Endothelial cell of umbilical vein (primary cell): Measurements from ENCODE around the gene GARS1. TPM values are rescaled to one million over a fixed set of nuclear protein-coding genes. Genes with fewer than 3 reads are reported as not detected.
A peak's percentile ranks its signal among the peaks of the same experiment; 100 is the strongest.

Experiments
- BruUV-seq: library from RNA; stranded (reverse); fragments of 400-500 nt; replicated peaks from 2 replicates; lab custom pipeline; 2021; lab: Mats Ljungman, UMichigan
- CTCF ChIA-PET: fragments of 300-600, 350-600 bp; sonication (Branson Sonifier 250); formaldehyde crosslinking; loops from one replicate; lab custom pipeline; 2021; ENCODE audit warnings: antibody characterized with exemption, inconsistent platforms; lab: Charles Lee
- POLR2A ChIA-PET: fragments of 300-600, 350-600 bp; sonication (Branson Sonifier 250); formaldehyde crosslinking; loops from one replicate; lab custom pipeline; 2021; ENCODE audit warnings: antibody characterized with exemption, inconsistent platforms; lab: Charles Lee
- DNase-seq: peaks from one replicate; pipeline ENCODE4 v3.0.0-alpha.2; 2011; ENCODE audit warnings: low read depth, low spot score
- FAIRE-seq: peaks from 2 replicates; lab custom pipeline; 2011; peaks lifted over from hg19 to GRCh38; lab: Jason Lieb, UNC
- H2AFZ ChIP-seq: 2 replicates; pipeline ENCODE4 v1.6.0; 2012; ENCODE audit warnings: low read depth, low read length, control low read depth, inconsistent platforms
- H3K27ac ChIP-seq: 2 replicates; pipeline ENCODE4 v1.5.1; 2011; ENCODE audit warnings: low read depth, mild to moderate bottlenecking, control low read depth, low read length, moderate library complexity; ENCODE audit not compliant: insufficient read depth
- H3K27me3 ChIP-seq, 2 experiments: 2 replicates each; pipeline versions ENCODE4 v1.6.0 to v1.6.1; 2011; ENCODE audit warnings: low read length in 2 of 2, mixed read lengths in 1 of 2; ENCODE audit not compliant: control insufficient read depth in 2 of 2, insufficient read depth in 2 of 2
- H3K36me3 ChIP-seq, 2 experiments: 2 replicates in 1 of 2; 3 replicates in 1 of 2; pipeline ENCODE4 v1.5.1; 2011; ENCODE audit warnings: low read length in 2 of 2, mild to moderate bottlenecking in 1 of 2, moderate library complexity in 1 of 2; ENCODE audit not compliant: control insufficient read depth in 2 of 2, insufficient read depth in 2 of 2; ENCODE audit errors: extremely low read depth in 1 of 2
- H3K4me1 ChIP-seq: 3 replicates; pipeline ENCODE4 v1.5.1; 2011; ENCODE audit warnings: mild to moderate bottlenecking, low read length; ENCODE audit not compliant: control insufficient read depth, insufficient read depth; ENCODE audit errors: extremely low read depth
- H3K4me2 ChIP-seq: 2 replicates; pipeline ENCODE4 v1.6.1; 2011; ENCODE audit warnings: low read length, control low read depth, mixed read lengths; ENCODE audit not compliant: insufficient read depth
- H3K4me3 ChIP-seq, 3 experiments: fragments of 200-600 bp in 1 of 3; sonication (generic), shearing (Covaris generic) in 1 of 3; replicated peaks in 1 of 3; 2 replicates each; pipeline ENCODE4 v1.5.1; 2011 to 2016; ENCODE audit warnings: control low read depth in 3 of 3, low read length in 3 of 3, mild to moderate bottlenecking in 2 of 3, inconsistent platforms in 1 of 3, low read depth in 1 of 3, moderate library complexity in 1 of 3; ENCODE audit not compliant: insufficient read depth in 1 of 3
- H3K79me2 ChIP-seq: 2 replicates; pipeline ENCODE4 v1.6.0; 2012; ENCODE audit warnings: low read length, inconsistent platforms; ENCODE audit not compliant: control insufficient read depth, insufficient read depth
- H3K9ac ChIP-seq: replicated peaks from 2 replicates; pipeline ENCODE3; 2011; ENCODE audit warnings: low read length, control low read depth; ENCODE audit not compliant: insufficient read depth; ENCODE audit errors: extremely low read depth
- H3K9me1 ChIP-seq: replicated peaks from 3 replicates; pipeline ENCODE4 v1.6.0; 2011; ENCODE audit warnings: mild to moderate bottlenecking, low read length; ENCODE audit not compliant: control insufficient read depth, insufficient read depth; ENCODE audit errors: extremely low read depth
- H3K9me3 ChIP-seq: replicated peaks from 2 replicates; pipeline ENCODE4 v1.5.1; 2012; ENCODE audit warnings: low read length, inconsistent platforms; ENCODE audit not compliant: control insufficient read depth, insufficient read depth
- H4K20me1 ChIP-seq: replicated peaks from 2 replicates; pipeline ENCODE3; 2011; ENCODE audit warnings: mild to moderate bottlenecking, low read length; ENCODE audit not compliant: control insufficient read depth, insufficient read depth; ENCODE audit errors: extremely low read depth
- CTCF ChIP-seq, 2 donors: IDR thresholded peaks; 1 replicate in 1 of 2; 2 replicates in 1 of 2; pipeline ENCODE4 v1.5.1; 2011; ENCODE audit warnings: low read length in 2 of 2, mild to moderate bottlenecking in 2 of 2, moderate library complexity in 2 of 2, control low read depth in 1 of 2, inconsistent platforms in 1 of 2, low read depth in 1 of 2; ENCODE audit not compliant: insufficient read depth in 1 of 2; ENCODE audit errors: extremely low read depth in 1 of 2
- FOS ChIP-seq: IDR thresholded peaks from 2 replicates; pipeline ENCODE4 v1.6.1; 2011; ENCODE audit warnings: mild to moderate bottlenecking, low read length, moderate library complexity, borderline replicate concordance; ENCODE audit not compliant: insufficient read depth
- GATA2 ChIP-seq: IDR thresholded peaks from 2 replicates; pipeline ENCODE4 v1.7.0; 2011; ENCODE audit warnings: low read depth, mild to moderate bottlenecking, moderate library complexity, mixed read lengths, low read length; ENCODE audit not compliant: insufficient read length, insufficient read depth
- MAX ChIP-seq: IDR thresholded peaks from 2 replicates; pipeline ENCODE4 v1.6.1; 2011; ENCODE audit not compliant: insufficient read depth, insufficient read length
- MYC ChIP-seq: IDR thresholded peaks from one replicate; pipeline ENCODE4 v1.6.1; 2011; ENCODE audit warnings: mild to moderate bottlenecking, low read depth, low read length
- POLR2A ChIP-seq: IDR thresholded peaks from 2 replicates; pipeline ENCODE4 v1.6.1; 2012; ENCODE audit warnings: low read depth, mild to moderate bottlenecking, control low read depth, low read length
- POLR2AphosphoS5 ChIP-seq: IDR thresholded peaks from 2 replicates; pipeline ENCODE4 v1.6.1; 2012; ENCODE audit warnings: low read depth, mild to moderate bottlenecking, control low read depth, low read length, moderate library complexity; ENCODE audit not compliant: insufficient read depth
- dilution Hi-C: fragments of 300-500 bp; cut with MboI; formaldehyde crosslinking; loops from one replicate; pipeline ENCODE4 v1.15.0; 2019; ENCODE audit warnings: low sequenced_read_pairs; ENCODE audit not compliant: extremely low pct_ligation_motif_present
- intact Hi-C: fragments of 100-400 bp; cut with micrococcal nuclease; formaldehyde crosslinking; loops from one replicate; pipeline ENCODE4 v1.10.0; 2022
- polyA plus RNA-seq, 4 experiments: library from polyadenylated mRNA; depleted of rRNA in 3 of 4; stranded (reverse) in 3 of 4; unstranded in 1 of 4; fragments of >200 nt; gene quantifications; 2 replicates each; pipeline versions ENCODE4 v1.2.1 to v1.2.3, GENCODE V29; 2011 to 2012; ENCODE audit warnings: missing spikeins in 1 of 4
- total RNA-seq: library from RNA; stranded (reverse); gene quantifications from 2 replicates; pipeline ENCODE4 v1.2.3, GENCODE V29; 2021

GARS1 gene
- total and polyA plus RNA-seq, 2 donors (not counting 3 experiments of a cell fraction or from before 2014, with no cell fraction given), result 194 to 295 TPM

- dilution Hi-C loops, result no loop called here
- Histone ChIP-seq H3K9ac (peak overlapping the region; percentile 6), H3K27me3 (no peaks in the 10 kb centered on the region), H3K9me3 (no peaks in the 10 kb centered on the region), H3K4me2 (peak overlapping the region; percentile 79), H2AFZ (no peak overlapping the region), H3K27ac (peak overlapping the region; percentile 50), H4K20me1 (no peaks in the 10 kb centered on the region), H3K9me1 (no peaks in the 10 kb centered on the region), H3K79me2 (no peaks in the 10 kb centered on the region), H3K36me3 (no peaks in the 10 kb centered on the region), H3K4me3 (no peak overlapping the region), H3K4me1 (peaks cover 41% of the 10 kb centered on the region)
- peak; percentile 97 for FAIRE-seq
- POLR2A ChIA-PET, result interaction anchor here (0.7 to 2.4 kb wide), 3 partner anchors 11 to 13 kb away, joined by 4 to 9 read pairs (median 4); no protein-coding TSS in a partner anchor
- CTCF ChIA-PET, result interaction anchor here (0.6 to 8.3 kb wide), 14 partner anchors 13 to 398 kb away, joined by 3 to 389 read pairs (median 13); partner anchors contain the start of gene NOD1
- intact Hi-C loops, result loop anchor here (2.0 to 10.0 kb wide), 2 partner anchors 278 to 498 kb away; partner anchors contain the start of gene ZNRF2
- DNase-seq, result peak; percentile 91
- peak; percentile 76 for TF ChIP-seq FOS
- TF ChIP-seq CTCF (IDR thresholded peaks at IDR 0.05; ENCODE audit: extremely low read depth in 1 of 2, insufficient read depth in 1 of 2, low read depth in 1 of 2, low read length in 2 of 2), result peak; percentile 19 to 40
- TF ChIP-seq POLR2A, result no peak
- TF ChIP-seq GATA2, result peak; percentile 53
- no TSS peak for BruUV-seq
These were observed 32.2 kb upstream of the GARS1 start for GRCh38 chr7:30562498-30562897.

- TF ChIP-seq GATA2 (no peak), MYC (no peak), MAX (peak; percentile 17), POLR2AphosphoS5 (no peak)
- Histone ChIP-seq H4K20me1 (no peaks in the 10 kb centered on the region), H3K79me2 (no peaks in the 10 kb centered on the region), H3K4me3 (no peak overlapping the region), H3K9me1 (no peaks in the 10 kb centered on the region), H3K27ac (peak overlapping the region; percentile 50), H3K4me2 (peak overlapping the region; percentile 79), H3K9me3 (no peaks in the 10 kb centered on the region), H3K4me1 (peaks cover 41% of the 10 kb centered on the region), H2AFZ (peak overlapping the region; percentile 22), H3K36me3 (no peaks in the 10 kb centered on the region), H3K27me3 (no peaks in the 10 kb centered on the region), H3K9ac (peak overlapping the region; percentile 6)
- no peak for FAIRE-seq
- DNase-seq, result peak; percentile 84
- ChIA-PET CTCF (interaction anchor here (0.9 to 8.3 kb wide), 20 partner anchors 8 to 501 kb away, joined by 3 to 389 read pairs (median 8); partner anchors contain the start of genes GGCT and NOD1), POLR2A (interaction anchor here (2.1 to 2.4 kb wide), 2 partner anchors 12 to 13 kb away, joined by 4 to 9 read pairs; no protein-coding TSS in a partner anchor)
- dilution Hi-C loops, result no loop called here
- intact Hi-C loops, result loop anchor here (2.0 to 10.0 kb wide), 2 partner anchors 278 to 498 kb away; partner anchors contain the start of gene ZNRF2
- no TSS peak for BruUV-seq
These were observed 31.8 kb upstream of the GARS1 start for GRCh38 chr7:30562909-30563308.
